Lung (tissue), 12 donors: ENCODE data around the gene RECK. TPM values are rescaled to one million over a fixed set of nuclear protein-coding genes. Genes with fewer than 3 reads are reported as not detected.

Experiments used
- ATAC-seq: fragments of 200-7000 bp; cut with Tn5 transposase; one replicate; pipeline ENCODE4 v1.9.1; 2020; ENCODE audit warnings: moderate number of reproducible peaks; ENCODE audit not compliant: insufficient read depth, low FRiP score
- DNase-seq, 3 donors: peaks; one replicate each; pipeline ENCODE4 v3.0.0-alpha.2; 2013 to 2017
- H3K27ac ChIP-seq, 2 donors: one replicate each; pipeline ENCODE4 v1.5.1; 2013; ENCODE audit warnings: mild to moderate bottlenecking in 2 of 2, moderate library complexity in 2 of 2, control low read depth in 1 of 2, inconsistent platforms in 1 of 2, low read depth in 1 of 2, low read length in 1 of 2
- H3K27me3 ChIP-seq, 3 donors: one replicate each; pipeline ENCODE4 v1.5.1; 2013; ENCODE audit warnings: low read length in 2 of 3; ENCODE audit not compliant: control insufficient read depth in 3 of 3, insufficient read depth in 3 of 3
- H3K36me3 ChIP-seq, 4 donors: one replicate each; pipeline ENCODE4 v1.5.1; 2013; ENCODE audit warnings: low read length in 4 of 4, mild to moderate bottlenecking in 1 of 4, moderate library complexity in 1 of 4; ENCODE audit not compliant: control insufficient read depth in 4 of 4, insufficient read depth in 4 of 4
- H3K4me1 ChIP-seq, 5 donors: one replicate each; pipeline ENCODE4 v1.5.1; 2013; ENCODE audit warnings: low read length in 5 of 5, mild to moderate bottlenecking in 2 of 5, moderate library complexity in 1 of 5; ENCODE audit not compliant: control insufficient read depth in 5 of 5, insufficient read depth in 5 of 5
- H3K4me3 ChIP-seq: one replicate; pipeline ENCODE4 v1.5.1; 2013; ENCODE audit warnings: mild to moderate bottlenecking, control low read depth, moderate library complexity
- H3K9ac ChIP-seq, 2 donors: one replicate each; pipeline ENCODE4 v1.5.1; 2013; ENCODE audit warnings: low read length in 2 of 2, control low read depth in 1 of 2; ENCODE audit not compliant: insufficient read depth in 1 of 2
- H3K9me3 ChIP-seq, 4 donors: one replicate each; pipeline ENCODE4 v1.5.1; 2013; ENCODE audit warnings: low read length in 3 of 4, mild to moderate bottlenecking in 1 of 4, moderate library complexity in 1 of 4; ENCODE audit not compliant: control insufficient read depth in 4 of 4, insufficient read depth in 3 of 4
- WGBS, 2 donors: extraction: QIAGEN DNeasy Blood & Tissue Kit; methylation state at CpG; one replicate each; pipeline ENCODE4 v1.1.7; 2013; 5-methylcytosine and 5-hydroxymethylcytosine counted together
- polyA plus RNA-seq, 2 donors: library from polyadenylated mRNA; stranded (reverse); fragments of 200-250 nt; gene quantifications; one replicate each; pipeline ENCODE4 v1.2.1, GENCODE V29; 2013
- total RNA-seq, 2 donors: library from RNA; depleted of rRNA in 1 of 2; stranded (reverse); fragments of >200 nt in 1 of 2; gene quantifications; one replicate each; pipeline ENCODE4 v1.2.1, GENCODE V29; 2014 to 2021
- TF ChIP-seq, protein P1 (sequence below): IDR thresholded peaks from 2 replicates; pipeline ENCODE4 v1.5.1; 2012; ENCODE audit warnings: mild to moderate bottlenecking; ENCODE audit errors: control extremely low read depth, extremely low read depth
- donor health status: control.
- donor health status: control.
- donor health status: Bipolar disorder and iron deficiency.
- donor health status: healthy.
- donor health status: DM: yes; HTN: yes; CAD: no.

RECK gene
- total and polyA plus RNA-seq, 4 donors, result 4.5 to 19.3 (median 12.0) TPM

DNA sequence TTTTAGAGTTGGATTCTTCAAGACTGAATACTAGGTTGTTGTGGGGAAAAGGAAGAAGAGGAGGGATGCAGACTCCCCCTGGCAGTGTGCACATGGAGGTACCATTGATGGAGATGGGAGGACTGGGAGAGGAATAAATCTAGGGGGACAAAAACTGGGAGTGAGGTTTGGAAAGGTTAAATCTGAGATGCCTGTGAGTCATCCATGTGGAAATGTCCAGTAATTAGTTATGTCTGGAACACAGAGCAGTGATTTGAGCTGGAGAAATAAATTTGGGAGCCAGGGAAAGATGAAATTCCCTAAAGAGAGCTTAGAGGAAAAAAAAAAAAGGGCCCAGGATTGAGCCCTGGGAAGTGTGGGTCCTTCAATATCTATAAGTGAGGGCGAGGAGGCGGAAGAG, 124.5 kb downstream of the RECK start:
- H3K4me3 ChIP-seq, result no peak overlapping the region
- DNase-seq, result no peak
- H3K4me1 ChIP-seq, result peaks cover 0 to 18% (median 9%) of the 10 kb centered on the region in 5 donors
- peaks cover 0 to 2% (median 0%) of the 10 kb centered on the region in 4 donors for H3K9me3 ChIP-seq
- ATAC-seq, result no peak
- TF ChIP-seq, protein P1, sequence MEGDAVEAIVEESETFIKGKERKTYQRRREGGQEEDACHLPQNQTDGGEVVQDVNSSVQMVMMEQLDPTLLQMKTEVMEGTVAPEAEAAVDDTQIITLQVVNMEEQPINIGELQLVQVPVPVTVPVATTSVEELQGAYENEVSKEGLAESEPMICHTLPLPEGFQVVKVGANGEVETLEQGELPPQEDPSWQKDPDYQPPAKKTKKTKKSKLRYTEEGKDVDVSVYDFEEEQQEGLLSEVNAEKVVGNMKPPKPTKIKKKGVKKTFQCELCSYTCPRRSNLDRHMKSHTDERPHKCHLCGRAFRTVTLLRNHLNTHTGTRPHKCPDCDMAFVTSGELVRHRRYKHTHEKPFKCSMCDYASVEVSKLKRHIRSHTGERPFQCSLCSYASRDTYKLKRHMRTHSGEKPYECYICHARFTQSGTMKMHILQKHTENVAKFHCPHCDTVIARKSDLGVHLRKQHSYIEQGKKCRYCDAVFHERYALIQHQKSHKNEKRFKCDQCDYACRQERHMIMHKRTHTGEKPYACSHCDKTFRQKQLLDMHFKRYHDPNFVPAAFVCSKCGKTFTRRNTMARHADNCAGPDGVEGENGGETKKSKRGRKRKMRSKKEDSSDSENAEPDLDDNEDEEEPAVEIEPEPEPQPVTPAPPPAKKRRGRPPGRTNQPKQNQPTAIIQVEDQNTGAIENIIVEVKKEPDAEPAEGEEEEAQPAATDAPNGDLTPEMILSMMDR, result no peak
- peaks cover 0 to 5% (median 0%) of the 10 kb centered on the region in 4 donors for H3K36me3 ChIP-seq
- H3K9ac ChIP-seq, result no peak overlapping the region
- peak overlapping the region; percentile 13 to 28 for H3K27ac ChIP-seq
- H3K27me3 ChIP-seq, result no peaks in the 10 kb centered on the region
- 95 to 97% methylated on average over 2 of the region's 2 CpGs for WGBS, 2 donors

DNA sequence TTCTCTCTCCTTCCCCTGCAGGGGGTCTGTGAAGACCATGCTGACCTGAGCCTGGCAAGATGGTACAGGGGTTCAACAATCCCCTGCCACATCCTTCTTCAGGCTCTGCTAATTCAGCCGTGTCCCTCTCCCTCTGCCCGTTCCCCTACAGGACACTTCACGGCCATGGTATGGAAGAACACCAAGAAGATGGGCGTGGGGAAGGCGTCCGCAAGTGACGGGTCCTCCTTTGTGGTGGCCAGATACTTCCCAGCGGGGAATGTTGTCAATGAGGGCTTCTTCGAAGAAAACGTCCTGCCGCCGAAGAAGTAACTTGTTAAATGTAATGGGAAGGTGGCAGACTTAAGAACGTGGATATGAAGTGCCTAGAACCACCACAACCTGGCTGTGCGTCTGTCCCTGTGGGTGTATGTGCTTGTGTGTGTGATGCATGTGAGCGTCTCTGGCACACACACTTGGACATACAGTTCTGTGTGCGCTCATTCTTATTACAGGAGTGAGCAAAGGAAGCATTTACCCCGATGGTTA, 125.6 kb downstream of the RECK start:
- WGBS, 2 donors, result 91% methylated on average over 17 of the region's 17 CpGs

DNA sequence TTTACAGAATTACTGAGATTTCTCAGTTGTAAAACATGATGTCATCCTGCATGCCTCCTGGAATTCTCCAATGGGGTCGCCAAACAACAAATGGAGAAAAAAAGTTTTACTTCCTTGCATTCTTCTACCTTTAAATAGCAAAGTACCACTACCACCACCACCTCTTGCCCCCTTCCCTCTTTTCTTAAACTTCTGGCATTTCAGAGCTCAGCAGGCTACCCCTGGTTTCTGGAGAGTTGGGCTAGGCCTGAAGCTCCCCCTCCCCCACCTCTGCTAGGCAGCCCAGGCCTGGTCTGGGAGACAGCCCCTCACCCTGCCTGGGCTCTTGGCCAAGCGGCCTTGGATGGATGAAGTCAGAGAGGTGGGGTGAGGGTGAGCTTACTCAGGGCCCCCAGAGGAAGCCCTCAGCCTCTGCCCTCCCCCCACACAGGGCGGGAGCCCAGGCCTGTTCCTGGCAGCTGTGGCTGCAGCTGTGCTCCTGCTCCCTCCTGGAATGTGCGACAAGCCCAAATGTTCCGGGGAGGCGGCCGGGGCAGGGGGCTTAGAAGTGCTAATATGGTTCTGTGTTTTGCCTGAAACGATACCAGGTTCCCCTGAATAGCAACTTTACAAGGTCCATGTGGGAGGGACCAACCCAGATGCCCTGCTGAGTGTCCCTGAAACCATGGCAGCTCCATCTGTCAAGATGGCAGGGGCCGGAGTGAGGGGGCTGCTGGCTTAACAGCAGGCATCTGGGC, 126.5 kb downstream of the RECK start:
- peak; percentile 96 to 97 (median 97) for DNase-seq

More for the DNA sequence above, 125.6 kb downstream of the RECK start:
- Histone ChIP-seq H3K27me3 (no peaks in the 10 kb centered on the region), H3K9ac (peak overlapping the region in 1 of 2 donors; percentile 13), H3K27ac (no peak overlapping the region), H3K9me3 (no peaks in the 10 kb centered on the region), H3K4me1 (peaks cover 0 to 18% (median 9%) of the 10 kb centered on the region in 5 donors), H3K36me3 (peaks cover 0 to 2% (median 0%) of the 10 kb centered on the region in 4 donors), H3K4me3 (no peak overlapping the region)
- ATAC-seq, result no peak
- DNase-seq, result no peak
- TF ChIP-seq, protein P1, result no peak

More for the DNA sequence above, 126.5 kb downstream of the RECK start:
- Histone ChIP-seq H3K27me3 (no peaks in the 10 kb centered on the region), H3K36me3 (peaks cover 0 to 2% (median 0%) of the 10 kb centered on the region in 4 donors), H3K4me3 (no peak overlapping the region), H3K27ac (peak overlapping the region; percentile 21 to 26), H3K9me3 (no peaks in the 10 kb centered on the region), H3K4me1 (peaks cover 0 to 18% (median 9%) of the 10 kb centered on the region in 5 donors), H3K9ac (peak overlapping the region in 1 of 2 donors; percentile 52)
- no peak for ATAC-seq
- TF ChIP-seq, protein P1, result no peak
- 44 to 56% methylated on average over 8 to 9 of the region's 9 CpGs for WGBS, 2 donors
